ENCODE data around the gene CYSTM1. TPM values are rescaled to one million over a fixed set of nuclear protein-coding genes. Genes with fewer than 3 reads are reported as not detected.

Gene CYSTM1
- total RNA-seq, 2 donors from 2014 or later: 64.9 to 89.5 TPM

DNA sequence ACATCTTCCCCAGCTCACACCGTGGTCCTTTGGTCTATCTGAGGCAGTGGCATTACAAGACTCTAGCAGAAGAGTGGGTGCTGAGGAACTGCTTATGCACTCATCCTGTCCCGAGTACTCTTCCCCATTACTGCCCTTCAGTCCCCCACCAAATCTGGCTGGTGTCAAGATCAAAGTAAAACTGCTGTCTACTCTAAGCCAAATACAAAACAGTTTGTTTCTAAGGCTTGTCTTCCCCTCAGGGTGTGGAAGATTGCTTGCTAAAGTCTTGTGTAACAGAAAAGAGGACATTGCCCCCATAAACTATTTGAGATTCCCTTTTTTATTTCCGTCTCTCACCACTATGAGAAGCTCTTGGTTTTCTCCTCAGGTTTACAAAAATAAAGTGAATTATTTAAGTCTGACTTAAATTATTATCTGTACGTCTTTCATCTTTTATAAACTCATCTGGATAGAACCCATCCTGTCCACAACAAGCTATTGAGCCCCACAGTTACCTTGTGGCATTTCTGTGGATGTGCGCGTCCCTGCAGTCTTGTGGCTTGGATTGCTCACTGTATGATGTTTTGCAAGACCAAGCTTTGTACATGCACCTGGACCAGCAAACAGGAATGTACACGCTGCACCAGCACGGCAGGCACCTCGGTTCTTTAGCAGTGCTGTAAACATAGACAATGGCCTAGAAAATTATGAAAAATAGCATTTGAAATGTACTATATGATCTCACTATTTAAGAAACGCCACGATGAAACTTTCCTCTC is 61.0 kb downstream of the CYSTM1 start:
- DNase-seq (ENCODE audit: low spot score) (no peak), ATAC-seq (ENCODE audit: insufficient number of reproducible peaks, low FRiP score, low read depth) (no peak)
- no peak overlapping the region for H3K27ac ChIP-seq
- TF ChIP-seq, protein P1, sequence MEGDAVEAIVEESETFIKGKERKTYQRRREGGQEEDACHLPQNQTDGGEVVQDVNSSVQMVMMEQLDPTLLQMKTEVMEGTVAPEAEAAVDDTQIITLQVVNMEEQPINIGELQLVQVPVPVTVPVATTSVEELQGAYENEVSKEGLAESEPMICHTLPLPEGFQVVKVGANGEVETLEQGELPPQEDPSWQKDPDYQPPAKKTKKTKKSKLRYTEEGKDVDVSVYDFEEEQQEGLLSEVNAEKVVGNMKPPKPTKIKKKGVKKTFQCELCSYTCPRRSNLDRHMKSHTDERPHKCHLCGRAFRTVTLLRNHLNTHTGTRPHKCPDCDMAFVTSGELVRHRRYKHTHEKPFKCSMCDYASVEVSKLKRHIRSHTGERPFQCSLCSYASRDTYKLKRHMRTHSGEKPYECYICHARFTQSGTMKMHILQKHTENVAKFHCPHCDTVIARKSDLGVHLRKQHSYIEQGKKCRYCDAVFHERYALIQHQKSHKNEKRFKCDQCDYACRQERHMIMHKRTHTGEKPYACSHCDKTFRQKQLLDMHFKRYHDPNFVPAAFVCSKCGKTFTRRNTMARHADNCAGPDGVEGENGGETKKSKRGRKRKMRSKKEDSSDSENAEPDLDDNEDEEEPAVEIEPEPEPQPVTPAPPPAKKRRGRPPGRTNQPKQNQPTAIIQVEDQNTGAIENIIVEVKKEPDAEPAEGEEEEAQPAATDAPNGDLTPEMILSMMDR (IDR thresholded peaks at IDR 0.05): no peak
- peaks cover under 1 to 5% of the 10 kb centered on the region in 2 donors for H3K4me1 ChIP-seq (ENCODE audit: control insufficient read depth in 1 of 2, low read depth in 2 of 2)
- no peaks in the 10 kb centered on the region for H3K9me3 ChIP-seq
- no peaks in the 10 kb centered on the region for H3K36me3 ChIP-seq
- no peak overlapping the region for H3K4me3 ChIP-seq
- no peaks in the 10 kb centered on the region for H3K27me3 ChIP-seq (replicated peaks; ENCODE audit: insufficient read depth)

DNA sequence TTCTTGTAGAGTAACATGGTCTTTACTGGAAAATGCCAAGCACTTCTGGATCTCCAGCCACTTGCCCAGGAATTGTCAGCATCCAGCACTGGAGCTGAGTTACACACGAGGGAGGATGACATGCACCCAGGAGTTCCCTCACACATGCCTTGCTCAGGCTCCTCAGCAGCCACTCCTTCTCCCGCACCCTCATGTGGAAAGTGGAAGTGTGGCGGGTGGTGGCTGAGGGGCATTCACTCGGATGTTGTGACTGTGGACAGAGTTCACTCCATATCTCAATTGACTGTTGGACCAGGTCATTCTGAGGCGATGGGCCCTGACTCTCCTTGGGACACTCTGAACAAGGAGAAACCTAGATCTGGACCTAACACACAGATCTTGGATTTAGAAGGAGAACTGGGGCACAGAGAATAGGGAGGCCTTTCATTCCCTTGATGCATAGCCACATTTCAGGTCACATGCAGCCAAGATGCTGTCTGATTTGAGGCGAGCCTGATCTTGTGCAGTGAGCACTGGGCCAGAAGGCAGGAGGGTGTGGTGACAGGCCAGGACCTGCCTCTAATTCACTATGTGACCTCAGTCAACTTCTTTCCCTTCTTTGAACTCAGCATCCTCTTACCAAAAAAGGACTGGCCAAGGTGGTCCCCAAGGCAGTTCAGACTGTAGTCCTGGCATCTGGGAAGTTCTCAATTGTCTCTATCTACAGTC is 62.1 kb downstream of the CYSTM1 start:
- Histone ChIP-seq H3K9me3 (no peaks in the 10 kb centered on the region), H3K4me3 (no peak overlapping the region), H3K27me3 (replicated peaks; ENCODE audit: insufficient read depth) (no peaks in the 10 kb centered on the region), H3K4me1 (ENCODE audit: control insufficient read depth in 1 of 2, low read depth in 2 of 2) (peaks cover 9 to 15% of the 10 kb centered on the region in 2 donors), H3K27ac (no peak overlapping the region), H3K36me3 (no peaks in the 10 kb centered on the region)
- ATAC-seq (ENCODE audit: insufficient number of reproducible peaks, low FRiP score, low read depth): no peak
- TF ChIP-seq, protein P1 (IDR thresholded peaks at IDR 0.05): no peak
- DNase-seq (ENCODE audit: low spot score): no peak

DNA sequence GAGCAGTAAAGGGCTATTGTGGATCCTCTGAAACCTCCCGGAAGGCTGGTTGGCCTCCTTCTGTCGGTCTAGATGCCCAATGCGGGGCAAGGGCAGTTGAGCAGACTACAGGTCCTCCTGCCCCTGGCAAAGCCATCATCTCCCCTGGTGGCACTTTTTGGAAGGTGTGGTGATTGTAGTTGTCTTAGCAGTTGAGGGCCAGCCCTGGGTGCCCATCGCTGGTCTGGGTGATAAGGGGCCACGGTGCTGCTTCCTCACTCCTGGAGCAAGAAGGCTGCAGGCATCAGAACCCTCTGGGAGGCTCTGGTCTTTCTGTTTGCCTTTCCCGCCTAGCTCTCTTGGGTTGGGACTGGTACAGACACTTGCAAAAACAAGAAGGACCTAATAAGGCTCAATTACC is 63.8 kb downstream of the CYSTM1 start:
- TF ChIP-seq, protein P1 (IDR thresholded peaks at IDR 0.05): no peak
- ATAC-seq (ENCODE audit: insufficient number of reproducible peaks, low FRiP score, low read depth) (no peak), DNase-seq (ENCODE audit: low spot score) (no peak)
- H3K36me3 ChIP-seq: peaks cover 2% of the 10 kb centered on the region
- no peak overlapping the region for H3K27ac ChIP-seq
- H3K27me3 ChIP-seq (replicated peaks; ENCODE audit: insufficient read depth): no peaks in the 10 kb centered on the region
- H3K9me3 ChIP-seq: no peaks in the 10 kb centered on the region
- peaks cover 9 to 21% of the 10 kb centered on the region in 2 donors for H3K4me1 ChIP-seq (ENCODE audit: control insufficient read depth in 1 of 2, low read depth in 2 of 2)
- H3K4me3 ChIP-seq: no peak overlapping the region

DNA sequence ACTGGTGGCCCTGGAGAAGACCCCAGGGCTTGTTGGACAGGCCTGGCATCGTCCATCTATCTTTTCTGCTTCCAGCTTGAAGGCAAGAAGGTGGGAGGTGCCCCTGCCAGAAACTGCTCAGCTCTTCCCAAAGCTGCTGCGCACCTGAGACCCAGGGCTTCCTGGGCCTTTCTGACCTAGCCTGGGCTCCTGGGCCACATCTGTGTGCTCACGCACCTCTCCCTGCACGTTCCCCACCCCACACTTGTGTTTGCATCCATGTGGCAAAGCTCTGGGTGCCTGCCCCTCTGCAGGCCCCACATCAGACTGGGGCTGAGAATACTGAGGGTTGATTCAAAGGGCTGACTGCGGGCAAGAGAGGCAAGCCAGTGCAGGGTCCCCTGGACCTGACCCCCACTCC is 64.5 kb downstream of the CYSTM1 start:
- peaks cover 3% of the 10 kb centered on the region for H3K36me3 ChIP-seq
- DNase-seq (ENCODE audit: low spot score): no peak
- no peak overlapping the region for H3K4me3 ChIP-seq
- H3K27ac ChIP-seq: no peak overlapping the region
- peaks cover 9 to 23% of the 10 kb centered on the region in 2 donors for H3K4me1 ChIP-seq (ENCODE audit: control insufficient read depth in 1 of 2, low read depth in 2 of 2)
- H3K9me3 ChIP-seq: no peaks in the 10 kb centered on the region
- no peak for ATAC-seq (ENCODE audit: insufficient number of reproducible peaks, low FRiP score, low read depth)
- no peaks in the 10 kb centered on the region for H3K27me3 ChIP-seq (replicated peaks; ENCODE audit: insufficient read depth)
- TF ChIP-seq, protein P1 (IDR thresholded peaks at IDR 0.05): no peak

DNA sequence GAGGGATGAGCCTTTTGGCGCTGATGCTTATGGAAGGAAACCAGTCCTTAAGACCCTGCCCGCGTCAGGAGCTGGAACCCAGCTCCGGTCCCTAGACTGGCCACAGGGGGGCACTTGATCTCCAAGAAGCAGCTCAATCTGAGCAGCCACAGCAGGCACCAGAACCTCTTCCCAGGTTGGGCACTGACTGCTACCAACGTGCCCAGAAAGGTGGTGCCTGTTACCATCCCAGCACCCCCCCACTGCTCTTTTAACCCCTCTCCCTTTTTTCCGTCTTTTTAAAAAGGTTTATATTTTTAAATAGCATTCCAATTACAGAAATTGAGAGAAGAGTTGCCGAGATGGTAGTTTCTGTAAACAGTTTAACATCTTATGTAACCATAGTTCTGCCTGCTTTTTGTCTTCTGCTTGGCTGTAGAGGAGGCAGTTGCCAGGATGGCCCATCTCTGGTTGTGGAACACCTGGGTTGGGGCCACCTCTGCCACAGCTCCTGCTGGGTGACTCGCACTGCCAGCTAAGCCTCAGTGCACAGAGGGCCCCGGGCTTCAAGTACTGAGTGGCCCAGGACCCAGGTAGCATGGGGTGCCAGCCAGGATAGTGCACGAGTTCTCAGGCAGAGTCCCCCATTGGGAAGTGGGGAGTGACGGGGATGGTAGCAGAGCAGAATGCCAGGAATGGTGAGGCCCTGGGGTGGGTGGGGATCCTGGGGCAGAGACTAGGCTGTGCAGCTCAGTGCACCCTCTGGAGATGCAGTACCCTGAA is 65.1 kb downstream of the CYSTM1 start:
- peaks cover 12 to 29% of the 10 kb centered on the region in 2 donors for H3K4me1 ChIP-seq (ENCODE audit: control insufficient read depth in 1 of 2, low read depth in 2 of 2)
- no peak for DNase-seq (ENCODE audit: low spot score)
- no peaks in the 10 kb centered on the region for H3K27me3 ChIP-seq (replicated peaks; ENCODE audit: insufficient read depth)

More for the DNA sequence above, 65.1 kb downstream of the CYSTM1 start:
- no peaks in the 10 kb centered on the region for H3K9me3 ChIP-seq
- H3K27ac ChIP-seq: no peak overlapping the region
- no peak overlapping the region for H3K4me3 ChIP-seq
- H3K36me3 ChIP-seq: peaks cover 3% of the 10 kb centered on the region
- ATAC-seq (ENCODE audit: insufficient number of reproducible peaks, low FRiP score, low read depth): no peak
- TF ChIP-seq, protein P1 (IDR thresholded peaks at IDR 0.05): peak; percentile 68
